ENCODE data around the gene DDI2. TPM values are rescaled to one million over a fixed set of nuclear protein-coding genes. Genes with fewer than 3 reads are reported as not detected.
A peak's percentile ranks its signal among the peaks of the same experiment; 100 is the strongest.

Gene DDI2
- total and polyA plus RNA-seq, 5 experiments from 2014 or later: 4.5 to 47.1 (median 6.1) TPM

GRCh38 chr1:15674386-15675159 is 57.3 kb downstream of the DDI2 start:
- ATAC-seq (no peak), DNase-seq (no peak)
- H3K4me3 Mint-ChIP-seq: no peak overlapping the region
- POLR2A ChIA-PET: interaction anchor here (0.6 kb wide), 1 partner anchor 9 kb away, joined by 3 read pairs; no protein-coding TSS in a partner anchor
- H3K9me3 Mint-ChIP-seq: no peaks in the 10 kb centered on the region
- no peaks in the 10 kb centered on the region for H3K27me3 Mint-ChIP-seq
- peaks cover 0 to 3% (median under 1%) of the 10 kb centered on the region in 4 donors for H3K4me1 Mint-ChIP-seq
- no peak overlapping the region for H3K27ac Mint-ChIP-seq
- no peaks in the 10 kb centered on the region for H3K36me3 Mint-ChIP-seq

- Mint-ChIP-seq H3K36me3 (no peaks in the 10 kb centered on the region), H3K9me3 (no peaks in the 10 kb centered on the region), H3K27me3 (no peaks in the 10 kb centered on the region), H3K27ac (no peak overlapping the region), H3K4me1 (peaks cover 0 to 8% (median under 1%) of the 10 kb centered on the region in 4 donors), H3K4me3 (no peak overlapping the region)
- DNase-seq: no peak
- POLR2A ChIA-PET: no interaction called here
- ATAC-seq: no peak
These were observed 58.8 kb downstream of the DDI2 start for GRCh38 chr1:15676010-15676409.

- POLR2A ChIA-PET: interaction anchor here (0.5 kb wide), 1 partner anchor 10 kb away, joined by 5 read pairs; no protein-coding TSS in a partner anchor
- H3K9me3 Mint-ChIP-seq: no peaks in the 10 kb centered on the region
- H3K27ac Mint-ChIP-seq: no peak overlapping the region
- H3K36me3 Mint-ChIP-seq: no peaks in the 10 kb centered on the region
- no peak overlapping the region for H3K4me3 Mint-ChIP-seq
- peaks cover 0 to 17% (median 0%) of the 10 kb centered on the region in 4 donors for H3K4me1 Mint-ChIP-seq
- no peak for ATAC-seq
- no peak for DNase-seq
- no peaks in the 10 kb centered on the region for H3K27me3 Mint-ChIP-seq
These were observed 59.7 kb downstream of the DDI2 start for GRCh38 chr1:15676688-15677661.

- no peak overlapping the region for H3K4me3 Mint-ChIP-seq
- peaks cover 0 to 26% (median 5%) of the 10 kb centered on the region in 4 donors for H3K4me1 Mint-ChIP-seq
- no peak for DNase-seq
- no peaks in the 10 kb centered on the region for H3K36me3 Mint-ChIP-seq
- H3K9me3 Mint-ChIP-seq: no peaks in the 10 kb centered on the region
- ATAC-seq: no peak
- no peaks in the 10 kb centered on the region for H3K27me3 Mint-ChIP-seq
- peak overlapping the region in 1 of 10 donors; percentile 21 for H3K27ac Mint-ChIP-seq
- POLR2A ChIA-PET: no interaction called here
These were observed 61.3 kb downstream of the DDI2 start for GRCh38 chr1:15678578-15678977.

- POLR2A ChIA-PET: interaction anchor here (0.6 kb wide), 1 partner anchor 676 kb away, joined by 4 read pairs; no protein-coding TSS in a partner anchor
- H3K9me3 Mint-ChIP-seq: no peaks in the 10 kb centered on the region
- no peaks in the 10 kb centered on the region for H3K27me3 Mint-ChIP-seq
- no peak for ATAC-seq
- H3K4me1 Mint-ChIP-seq: peaks cover 2 to 29% (median 7%) of the 10 kb centered on the region in 4 donors
- DNase-seq: no peak
- H3K4me3 Mint-ChIP-seq: no peak overlapping the region
- H3K36me3 Mint-ChIP-seq: no peaks in the 10 kb centered on the region
- H3K27ac Mint-ChIP-seq: peak overlapping the region in 1 of 10 donors; percentile 58
These were observed 62.9 kb downstream of the DDI2 start for GRCh38 chr1:15680131-15680530.

- DNase-seq: no peak
These were observed 63.5 kb downstream of the DDI2 start for GRCh38 chr1:15680561-15681348.

GRCh38 chr1:15681349-15682292 is 64.4 kb downstream of the DDI2 start:
- POLR2A ChIA-PET: interaction anchor here (0.5 kb wide), 1 partner anchor 255 kb away, joined by 6 read pairs; no protein-coding TSS in a partner anchor
- peak overlapping the region in 8 of 10 donors; percentile 2 to 92 (median 72) for H3K4me3 Mint-ChIP-seq

More at GRCh38 chr1:15680561-15681348, 63.5 kb downstream of the DDI2 start:
- Mint-ChIP-seq H3K27me3 (no peaks in the 10 kb centered on the region), H3K4me3 (peak overlapping the region in 1 of 10 donors; percentile 38), H3K4me1 (peaks cover 6 to 35% (median 13%) of the 10 kb centered on the region in 4 donors), H3K36me3 (no peaks in the 10 kb centered on the region), H3K9me3 (no peaks in the 10 kb centered on the region), H3K27ac (peak overlapping the region in 2 of 10 donors; percentile 16 to 58)
- ATAC-seq: no peak
- POLR2A ChIA-PET: interaction anchor here (0.5 to 0.6 kb wide), 2 partner anchors 256 to 675 kb away, joined by 4 to 6 read pairs; no protein-coding TSS in a partner anchor

GRCh38 chr1:15682936-15683341 is 65.7 kb downstream of the DDI2 start:
- Mint-ChIP-seq H3K4me1 (peaks cover 12 to 53% (median 28%) of the 10 kb centered on the region in 4 donors), H3K4me3 (peak overlapping the region; percentile 62 to 92 (median 82)), H3K27me3 (no peaks in the 10 kb centered on the region), H3K36me3 (peaks cover 0 to 1% (median 0%) of the 10 kb centered on the region in 3 donors), H3K9me3 (no peaks in the 10 kb centered on the region), H3K27ac (peak overlapping the region; percentile 84 to 97 (median 91))
- DNase-seq (no peak), ATAC-seq (no peak)
- POLR2A ChIA-PET: no interaction called here

More at GRCh38 chr1:15681349-15682292, 64.4 kb downstream of the DDI2 start:
- no peaks in the 10 kb centered on the region for H3K27me3 Mint-ChIP-seq
- no peaks in the 10 kb centered on the region for H3K36me3 Mint-ChIP-seq
- no peak for ATAC-seq
- H3K9me3 Mint-ChIP-seq: no peaks in the 10 kb centered on the region
- H3K4me1 Mint-ChIP-seq: peaks cover 7 to 41% (median 18%) of the 10 kb centered on the region in 4 donors
- no peak for DNase-seq
- H3K27ac Mint-ChIP-seq: peak overlapping the region in 8 of 10 donors; percentile 15 to 97 (median 60)

- Mint-ChIP-seq H3K9me3 (no peaks in the 10 kb centered on the region), H3K27ac (peak overlapping the region; percentile 69 to 97 (median 91)), H3K36me3 (peaks cover 0 to 3% (median 1%) of the 10 kb centered on the region in 3 donors), H3K4me3 (peak overlapping the region; percentile 52 to 92 (median 78)), H3K4me1 (peaks cover 13 to 54% (median 31%) of the 10 kb centered on the region in 4 donors), H3K27me3 (no peaks in the 10 kb centered on the region)
- POLR2A ChIA-PET: no interaction called here
- no peak for ATAC-seq
- DNase-seq: peak in 1 of 10 donors; percentile 5
These were observed 66.2 kb downstream of the DDI2 start for GRCh38 chr1:15683345-15684039.

- ATAC-seq (peak; percentile 83 to 86), DNase-seq (peak in 9 of 10 donors; percentile 28 to 70 (median 48))
- peaks cover 13 to 56% (median 33%) of the 10 kb centered on the region in 4 donors for H3K4me1 Mint-ChIP-seq
- H3K27me3 Mint-ChIP-seq: no peaks in the 10 kb centered on the region
- POLR2A ChIA-PET: interaction anchor here (1.2 to 2.4 kb wide), 2 partner anchors 13 to 150 kb away, joined by 4 to 20 read pairs; no protein-coding TSS in a partner anchor
- peak within 1 kb of the TSS; percentile 88 to 97 (median 95) for H3K27ac Mint-ChIP-seq
- peaks cover 0 to 3% (median 1%) of the 10 kb centered on the region in 3 donors for H3K36me3 Mint-ChIP-seq
- peak within 1 kb of the TSS; percentile 63 to 94 (median 90) for H3K4me3 Mint-ChIP-seq
- no peaks in the 10 kb centered on the region for H3K9me3 Mint-ChIP-seq
These were observed 66.8 kb downstream of the DDI2 start, which contains the start of gene PLEKHM2 for GRCh38 chr1:15684042-15684461. Gene PLEKHM2, plus strand, starts transcription at chr1:15684320. Its CDS starts 239 bp downstream, at chr1:15684559.
